VCaP (cell line): ENCODE measurements around the gene NXNL2.
A peak's percentile ranks its signal among the peaks of the same experiment; 100 is the strongest.

Experiments used
- H3K27ac ChIP-seq: fragments of 450-650 bp; 2 replicates; pipeline ENCODE4 v1.5.1; 2017
- TF ChIP-seq, protein P1 (sequence below): fragments of 450-650 bp; conservative IDR thresholded peaks from 2 replicates; pipeline ENCODE4 v1.5.1; 2017; ENCODE audit warnings: mild to moderate bottlenecking, moderate library complexity

Gene NXNL2

DNA sequence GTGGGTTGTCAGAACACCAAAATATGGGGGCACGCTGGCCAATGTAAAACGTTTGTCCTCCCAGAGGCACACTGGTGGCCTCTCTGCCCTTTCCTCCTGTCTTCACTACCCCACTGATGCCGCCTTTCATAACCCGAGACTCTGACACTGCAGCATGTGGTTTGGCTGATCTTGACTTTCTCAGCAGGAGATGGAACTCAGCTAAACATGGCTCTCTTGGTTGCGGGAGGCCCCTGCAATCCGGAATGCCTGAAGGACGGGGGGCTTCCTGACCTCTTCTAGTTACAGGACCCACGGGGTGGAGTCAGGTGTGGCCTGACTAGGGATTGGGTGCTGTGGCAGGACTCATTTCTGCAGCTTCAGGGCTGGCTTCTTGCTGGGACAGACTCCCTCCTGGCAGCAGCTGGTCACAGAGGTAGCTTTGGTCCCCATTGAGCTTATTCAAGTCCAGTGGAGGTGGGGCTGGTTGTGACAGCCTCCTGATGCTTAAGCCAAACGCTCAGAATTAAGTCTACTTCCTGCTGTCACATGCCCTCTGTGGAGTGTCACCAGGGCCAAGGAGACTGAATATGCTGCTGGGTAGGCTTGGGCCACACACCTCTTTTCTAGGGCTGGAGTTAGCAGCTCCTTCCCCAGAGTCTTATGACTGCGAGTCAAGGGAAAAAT lies 44.2 kb downstream of the NXNL2 start:
- no peak overlapping the region for H3K27ac ChIP-seq
- TF ChIP-seq, protein P1, sequence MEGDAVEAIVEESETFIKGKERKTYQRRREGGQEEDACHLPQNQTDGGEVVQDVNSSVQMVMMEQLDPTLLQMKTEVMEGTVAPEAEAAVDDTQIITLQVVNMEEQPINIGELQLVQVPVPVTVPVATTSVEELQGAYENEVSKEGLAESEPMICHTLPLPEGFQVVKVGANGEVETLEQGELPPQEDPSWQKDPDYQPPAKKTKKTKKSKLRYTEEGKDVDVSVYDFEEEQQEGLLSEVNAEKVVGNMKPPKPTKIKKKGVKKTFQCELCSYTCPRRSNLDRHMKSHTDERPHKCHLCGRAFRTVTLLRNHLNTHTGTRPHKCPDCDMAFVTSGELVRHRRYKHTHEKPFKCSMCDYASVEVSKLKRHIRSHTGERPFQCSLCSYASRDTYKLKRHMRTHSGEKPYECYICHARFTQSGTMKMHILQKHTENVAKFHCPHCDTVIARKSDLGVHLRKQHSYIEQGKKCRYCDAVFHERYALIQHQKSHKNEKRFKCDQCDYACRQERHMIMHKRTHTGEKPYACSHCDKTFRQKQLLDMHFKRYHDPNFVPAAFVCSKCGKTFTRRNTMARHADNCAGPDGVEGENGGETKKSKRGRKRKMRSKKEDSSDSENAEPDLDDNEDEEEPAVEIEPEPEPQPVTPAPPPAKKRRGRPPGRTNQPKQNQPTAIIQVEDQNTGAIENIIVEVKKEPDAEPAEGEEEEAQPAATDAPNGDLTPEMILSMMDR = no peak

DNA sequence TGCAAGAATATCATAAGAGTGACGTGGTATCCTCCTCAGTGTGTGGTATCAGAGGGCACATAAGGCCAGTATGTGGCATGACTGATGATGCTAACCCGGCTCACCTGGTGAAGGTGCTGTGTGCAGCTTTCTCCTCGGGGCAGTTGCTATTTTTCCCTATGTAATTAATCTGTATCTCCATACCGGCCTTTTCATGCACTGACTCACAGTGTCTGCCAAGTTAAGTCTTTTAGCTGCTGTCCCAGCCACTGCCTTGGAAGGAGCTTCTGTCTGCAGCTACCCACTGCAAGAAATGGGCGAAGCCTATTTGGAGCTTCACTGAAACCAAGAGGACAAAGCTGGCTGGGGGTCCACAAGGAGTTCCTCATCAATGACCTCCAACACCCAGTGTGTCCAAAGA lies 46.0 kb downstream of the NXNL2 start:
- no peak overlapping the region for H3K27ac ChIP-seq
- TF ChIP-seq, protein P1 = no peak

DNA sequence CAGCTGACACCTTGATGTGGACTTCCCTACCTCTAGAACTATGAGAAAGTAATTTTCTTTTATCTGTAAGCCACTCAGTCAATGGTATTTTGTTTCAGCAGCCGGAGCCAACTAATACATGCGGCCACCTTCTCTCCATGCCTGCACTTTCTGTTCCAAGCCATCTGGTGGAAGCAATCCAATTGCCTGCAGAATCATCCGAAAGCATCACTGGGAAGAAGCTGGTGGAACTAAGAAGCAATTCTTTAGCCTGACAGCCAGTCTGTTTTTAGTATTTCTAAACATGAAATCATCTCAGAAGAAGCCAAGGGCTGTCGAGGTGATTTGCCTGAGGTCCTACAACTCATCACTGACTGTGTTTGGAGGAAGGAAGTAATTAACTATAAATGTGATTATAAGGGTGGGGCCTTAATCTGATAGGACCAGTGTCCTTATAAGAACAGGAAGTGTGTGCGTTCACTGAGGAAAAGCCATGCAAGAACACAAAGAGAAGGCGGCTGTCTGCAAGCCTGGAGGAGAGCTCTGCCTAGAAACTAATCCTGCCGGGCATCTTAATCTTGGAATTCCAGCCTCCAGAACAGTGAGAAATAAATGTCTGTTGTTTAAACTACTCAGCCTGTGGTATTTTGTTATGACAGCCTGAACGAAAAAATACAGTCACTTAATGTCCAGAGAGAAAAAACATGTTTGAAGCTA lies 49.1 kb downstream of the NXNL2 start:
- H3K27ac ChIP-seq = peak overlapping the region; percentile 45
- TF ChIP-seq, protein P1 = no peak

DNA sequence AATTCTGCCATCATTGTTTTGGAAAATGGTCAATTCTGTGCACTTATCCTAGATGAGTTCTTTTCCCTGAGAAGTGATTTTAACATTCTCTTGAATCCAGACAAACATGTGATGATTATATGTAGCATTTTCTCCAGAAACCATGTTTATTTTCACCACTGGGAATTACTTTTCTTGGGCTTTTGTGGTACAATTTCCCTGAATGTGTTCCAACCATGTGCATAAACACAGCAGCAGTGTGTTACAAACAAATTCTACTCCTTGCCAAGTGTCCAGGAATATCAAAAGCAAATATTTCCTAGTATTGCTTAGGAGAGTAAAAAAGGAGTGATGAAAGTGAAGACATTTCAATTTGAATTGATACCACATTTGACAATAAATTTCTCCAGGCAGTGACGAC lies 50.4 kb downstream of the NXNL2 start:
- TF ChIP-seq, protein P1 = no peak
- H3K27ac ChIP-seq = no peak overlapping the region

DNA sequence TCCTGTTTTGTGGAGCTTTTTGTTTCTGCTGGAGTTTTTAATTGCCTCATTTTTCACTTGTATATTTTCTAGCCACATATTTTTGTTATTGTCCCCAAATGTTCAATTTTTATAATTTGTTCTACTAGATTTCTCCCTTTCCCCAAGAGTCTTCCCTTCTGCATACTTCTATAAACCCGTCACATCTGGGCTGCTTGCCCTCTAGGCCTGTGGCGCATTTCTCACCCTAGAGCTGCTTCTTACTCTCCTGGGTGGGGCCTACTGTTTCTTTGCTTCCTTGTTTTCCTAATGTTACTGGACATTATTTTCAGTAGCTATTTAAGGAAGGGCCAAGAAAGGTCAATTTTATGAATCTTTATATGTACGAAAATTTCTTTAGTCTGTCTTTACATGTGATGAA lies 51.5 kb downstream of the NXNL2 start:
- H3K27ac ChIP-seq = no peak overlapping the region
- TF ChIP-seq, protein P1 = no peak

DNA sequence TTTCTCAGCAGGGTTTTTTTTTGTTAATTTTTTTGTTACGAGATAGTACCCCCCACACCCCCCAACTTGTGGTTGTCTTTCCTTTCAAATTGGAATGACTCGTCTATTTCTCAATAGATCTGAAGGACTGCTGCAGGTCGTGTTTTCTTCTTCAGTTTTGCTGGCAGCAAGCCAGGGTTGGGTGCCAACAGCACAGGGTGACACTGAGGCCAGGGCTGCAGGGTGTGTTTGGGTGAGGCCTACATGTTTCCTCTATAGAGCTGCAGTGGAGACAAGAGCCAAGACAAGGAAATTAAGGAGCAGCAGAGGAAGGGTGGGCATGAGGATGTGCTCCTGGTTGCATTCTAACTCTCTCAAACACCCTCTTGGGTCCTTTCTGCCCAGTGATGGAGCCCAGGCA lies 52.2 kb downstream of the NXNL2 start:
- H3K27ac ChIP-seq = no peak overlapping the region
- TF ChIP-seq, protein P1 = no peak

DNA sequence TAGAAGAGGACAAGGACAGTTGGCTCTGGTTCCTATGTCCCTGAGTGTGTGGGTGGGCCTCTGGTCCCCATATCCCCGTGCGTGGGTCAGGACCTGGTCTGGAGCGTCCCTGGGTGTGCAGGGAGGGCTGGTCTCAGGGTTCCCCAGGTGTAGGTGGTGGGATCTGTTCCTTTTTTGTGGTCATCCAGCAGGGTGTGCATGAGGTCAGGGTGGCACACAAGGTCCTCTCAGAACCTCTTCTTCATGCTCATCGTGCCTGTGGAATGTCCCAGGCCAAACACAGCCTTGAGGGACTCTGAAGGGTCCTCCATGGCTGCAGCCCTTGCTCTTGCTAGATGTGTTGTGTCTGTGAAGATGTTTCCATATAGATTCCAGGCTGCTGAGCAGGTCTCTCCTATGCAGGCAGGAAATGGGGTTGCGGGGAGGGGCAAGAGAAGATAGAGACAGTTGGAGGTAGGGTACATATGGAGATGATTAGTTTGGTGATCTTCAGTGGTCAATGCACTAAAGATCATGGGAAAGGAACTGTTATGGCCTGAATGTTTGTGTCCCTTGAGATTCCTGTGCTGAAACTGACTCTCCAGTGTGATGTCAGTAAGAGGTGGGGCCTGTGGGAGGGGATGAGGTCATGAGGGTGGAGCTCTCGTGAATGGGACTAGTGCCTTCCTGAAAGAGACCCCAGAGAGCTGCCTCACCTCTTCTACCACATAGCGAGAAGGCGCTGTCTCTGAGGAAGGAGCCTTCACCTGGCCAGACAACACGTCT lies 53.1 kb downstream of the NXNL2 start:
- no peak overlapping the region for H3K27ac ChIP-seq
- TF ChIP-seq, protein P1 = no peak
